ENCODE results near the gene DHX35. TPM values are rescaled to one million over a fixed set of nuclear protein-coding genes. Genes with fewer than 3 reads are reported as not detected.

Gene DHX35
- total and polyA plus RNA-seq, 2 of the 4 experiments (the other 2 are of a cell fraction): 9.1 to 13.5 TPM

- TF ChIP-seq ELK1 (IDR thresholded peaks at IDR 0.05; ENCODE audit: borderline replicate concordance, low read depth, low read length): no peak
Measured at GRCh38 chr20:38926142-38926933, 35.8 kb upstream of the DHX35 start, which contains the start of gene FAM83D (continued).

Measured in IMR-90 (cell line).